Type B pancreatic cell (in vitro differentiated cells): ENCODE results near the gene WDFY3. TPM values are rescaled to one million over a fixed set of nuclear protein-coding genes. Genes with fewer than 3 reads are reported as not detected.
"Not testable (repeated sequence)": the region's sequence is repeated elsewhere in the genome, so short reads cannot be mapped to it uniquely, and the experiment has no call there.

Experiments used
- DNase-seq: peaks from one replicate; pipeline ENCODE4 v3.0.0; 2021; ENCODE audit warnings: mixed read lengths; ENCODE audit not compliant: unreplicated experiment; ENCODE audit errors: extremely low spot score
- H3K27ac Mint-ChIP-seq: 2 replicates; pipeline ENCODE4 v1.8.0; 2021; ENCODE audit warnings: mild to moderate bottlenecking, mixed read lengths
- H3K27me3 Mint-ChIP-seq: 2 replicates; pipeline ENCODE4 v1.8.0; 2021; ENCODE audit warnings: mixed read lengths
- H3K36me3 Mint-ChIP-seq: 2 replicates; pipeline ENCODE4 v1.8.0; 2021; ENCODE audit warnings: mixed read lengths
- H3K4me1 Mint-ChIP-seq: one replicate; pipeline ENCODE4 v1.8.0; 2021; ENCODE audit warnings: mixed read lengths; ENCODE audit not compliant: unreplicated experiment
- H3K4me3 Mint-ChIP-seq: 2 replicates; pipeline ENCODE4 v1.8.0; 2021; ENCODE audit warnings: mild to moderate bottlenecking, mixed read lengths
- H3K9me3 Mint-ChIP-seq: 2 replicates; pipeline ENCODE4 v1.8.0; 2021; ENCODE audit warnings: mixed read lengths
- CTCF ChIP-seq: fragments of 200-600 bp; sonication (generic); conservative IDR thresholded peaks from 2 replicates; pipeline ENCODE4 v1.5.0; 2021; ENCODE audit warnings: antibody characterized with exemption, mild to moderate bottlenecking
- total RNA-seq: library from RNA; stranded (reverse); gene quantifications from 2 replicates; pipeline ENCODE4 v1.2.1, GENCODE V29; 2021; ENCODE audit warnings: low replicate concordance

The WDFY3 gene
- total RNA-seq, 1 donor from 2014 or later = 79.5 TPM

DNA sequence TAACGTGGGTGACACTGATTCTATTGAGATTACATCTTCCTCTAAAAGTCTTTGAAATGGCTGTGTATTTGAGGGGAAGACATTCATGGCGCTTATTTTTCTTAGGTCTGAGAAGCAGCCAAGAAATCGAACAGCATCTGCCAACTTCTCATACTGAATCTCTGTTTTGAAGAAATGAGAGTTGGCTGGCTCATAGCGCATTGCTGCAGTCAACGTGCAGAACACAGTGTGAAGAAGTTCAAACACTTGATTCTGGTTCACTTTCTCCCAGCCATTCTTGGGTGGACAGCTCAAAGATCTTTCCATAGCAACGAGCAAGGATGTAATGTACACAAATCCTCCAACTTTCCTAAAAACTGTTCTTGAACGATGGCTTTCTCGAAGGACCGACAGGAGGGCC lies 156.5 kb downstream of the WDFY3 start:
- no peak for TF ChIP-seq CTCF
- Mint-ChIP-seq H3K27me3 (no peaks in the 10 kb centered on the region), H3K27ac (no peak overlapping the region), H3K36me3 (peaks cover 29% of the 10 kb centered on the region), H3K4me3 (no peak overlapping the region), H3K4me1 (no peaks in the 10 kb centered on the region), H3K9me3 (no peaks in the 10 kb centered on the region)
- DNase-seq = no peak

DNA sequence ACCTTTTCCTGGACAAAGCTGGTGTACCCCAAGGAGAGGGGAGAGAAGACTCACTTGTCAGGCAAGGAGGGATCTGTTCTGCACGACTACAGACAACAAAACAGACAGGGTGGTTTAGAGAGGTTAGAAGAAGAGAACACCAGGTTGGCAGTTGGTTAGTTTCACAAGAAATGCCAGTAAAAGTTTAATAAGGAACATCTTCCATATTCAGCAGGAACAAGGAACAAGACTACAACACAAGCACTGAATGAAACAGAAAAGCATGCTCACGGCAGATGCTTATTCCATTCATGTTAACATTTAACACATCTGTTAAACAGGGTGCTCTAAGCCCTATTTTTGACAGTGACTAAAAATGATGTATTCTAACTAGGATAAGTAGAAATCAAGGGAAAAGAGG lies 158.2 kb downstream of the WDFY3 start:
- no peaks in the 10 kb centered on the region for H3K27me3 Mint-ChIP-seq

GRCh38 chr4:84806541-84806940 lies 159.9 kb downstream of the WDFY3 start:
- H3K27ac Mint-ChIP-seq, H3K4me3 Mint-ChIP-seq, H3K27me3 Mint-ChIP-seq, H3K9me3 Mint-ChIP-seq, DNase-seq, H3K4me1 Mint-ChIP-seq: not testable (repeated sequence)
- H3K36me3 Mint-ChIP-seq = peaks cover 28% of the 10 kb centered on the region

More for the DNA sequence above, 158.2 kb downstream of the WDFY3 start:
- DNase-seq = no peak
- TF ChIP-seq CTCF = no peak
- H3K4me1 Mint-ChIP-seq = no peaks in the 10 kb centered on the region
- no peak overlapping the region for H3K4me3 Mint-ChIP-seq
- H3K36me3 Mint-ChIP-seq = peaks cover 23% of the 10 kb centered on the region
- H3K9me3 Mint-ChIP-seq = no peaks in the 10 kb centered on the region
- no peak overlapping the region for H3K27ac Mint-ChIP-seq

GRCh38 chr4:84804136-84804535 lies 162.4 kb downstream of the WDFY3 start:
- Mint-ChIP-seq H3K27me3 (no peaks in the 10 kb centered on the region), H3K27ac (no peak overlapping the region), H3K4me3 (no peak overlapping the region), H3K36me3 (peaks cover 30% of the 10 kb centered on the region), H3K4me1 (no peaks in the 10 kb centered on the region), H3K9me3 (no peaks in the 10 kb centered on the region)
- no peak for TF ChIP-seq CTCF
- DNase-seq = no peak

GRCh38 chr4:84803720-84804119 lies 162.8 kb downstream of the WDFY3 start:
- H3K27me3 Mint-ChIP-seq = no peaks in the 10 kb centered on the region
- no peak for TF ChIP-seq CTCF
- peaks cover 33% of the 10 kb centered on the region for H3K36me3 Mint-ChIP-seq
- H3K9me3 Mint-ChIP-seq = no peaks in the 10 kb centered on the region
- DNase-seq = no peak
- no peak overlapping the region for H3K27ac Mint-ChIP-seq
- H3K4me1 Mint-ChIP-seq = no peaks in the 10 kb centered on the region
- H3K4me3 Mint-ChIP-seq = no peak overlapping the region

GRCh38 chr4:84803116-84803515 lies 163.4 kb downstream of the WDFY3 start:
- Mint-ChIP-seq H3K4me3 (no peak overlapping the region), H3K4me1 (no peaks in the 10 kb centered on the region), H3K36me3 (peaks cover 31% of the 10 kb centered on the region), H3K27ac (no peak overlapping the region), H3K27me3 (no peaks in the 10 kb centered on the region), H3K9me3 (no peaks in the 10 kb centered on the region)
- DNase-seq = no peak
- TF ChIP-seq CTCF = no peak
